Stimulated activated CD4-positive, alpha-beta T cell treated with anti-CD3 and anti-CD28 coated beads, Interleukin-1b, Interleukin-23, amount 100 ng/mL, for 24 hours (primary cell): ENCODE data around the gene OLIG2.

ENCODE experiments used
- DNase-seq, 4 experiments: peaks; one replicate each; pipeline ENCODE4 v3.0.0-alpha.2; 2020; ENCODE audit warnings: low read depth in 4 of 4, low spot score in 1 of 4

OLIG2 gene

DNA sequence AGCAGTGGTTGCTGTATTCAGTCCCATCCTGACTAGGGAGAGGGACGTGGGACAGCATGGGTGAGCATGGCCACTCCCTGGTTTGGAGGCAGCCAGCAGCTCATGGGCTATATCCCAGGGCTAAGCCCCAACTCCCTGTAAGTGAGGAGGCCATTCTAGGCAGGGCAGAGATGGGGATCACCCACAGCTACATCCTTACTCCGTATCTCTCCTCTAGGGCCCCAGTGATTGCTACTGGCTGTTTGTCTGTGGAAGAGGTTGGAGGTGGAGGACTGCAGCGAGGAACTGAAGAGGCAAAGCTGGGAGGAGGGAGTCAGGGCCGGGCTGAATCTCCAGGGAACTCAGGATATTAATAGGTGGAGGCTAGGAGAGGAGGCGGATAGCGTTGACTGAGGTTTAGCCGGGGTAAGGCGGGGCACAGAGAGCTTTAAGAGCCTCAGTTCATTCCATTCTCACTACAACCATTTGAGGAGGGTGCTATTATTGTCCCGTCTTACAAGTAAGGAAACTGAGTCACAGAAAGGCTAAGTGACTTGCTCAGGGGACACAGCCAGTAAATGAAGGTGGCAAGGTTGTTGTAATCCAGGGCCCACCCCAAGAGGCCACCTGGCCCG lies 6.8 kb downstream of the OLIG2 start:
- no peak for DNase-seq

DNA sequence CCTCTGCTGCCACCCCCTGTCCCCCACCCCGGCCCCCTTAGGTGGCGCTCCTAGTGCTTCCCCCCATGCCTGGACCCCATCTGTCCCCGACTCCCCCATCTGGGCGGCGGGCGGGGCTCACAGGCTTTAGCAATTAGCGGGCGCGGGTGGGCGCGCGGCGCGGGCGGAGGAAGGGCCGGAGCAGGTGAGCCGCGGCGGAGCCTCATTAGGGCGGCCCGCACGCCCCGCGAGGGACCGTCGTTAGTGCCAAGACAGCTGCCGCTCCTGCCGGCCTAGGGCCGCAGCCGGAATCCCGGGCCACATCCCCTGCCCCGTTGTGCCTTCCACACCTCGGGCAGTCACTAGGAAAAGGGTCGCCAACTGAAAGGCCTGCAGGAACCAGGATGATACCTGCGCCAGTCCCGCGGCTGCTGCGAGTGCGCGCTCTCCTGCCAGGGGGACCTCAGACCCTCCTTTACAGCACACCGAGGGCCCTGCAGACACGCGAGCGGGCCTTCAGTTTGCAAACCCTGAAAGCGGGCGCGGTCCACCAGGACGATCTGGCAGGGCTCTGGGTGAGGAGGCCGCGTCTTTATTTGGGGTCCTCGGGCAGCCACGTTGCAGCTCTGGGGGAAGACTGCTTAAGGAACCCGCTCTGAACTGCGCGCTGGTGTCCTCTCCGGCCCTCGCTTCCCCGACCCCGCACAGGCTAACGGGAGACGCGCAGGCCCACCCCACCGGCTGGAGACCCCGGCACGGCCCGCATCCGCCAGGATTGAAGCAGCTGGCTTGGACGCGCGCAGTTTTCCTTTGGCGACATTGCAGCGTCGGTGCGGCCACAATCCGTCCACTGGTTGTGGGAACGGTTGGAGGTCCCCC lies 7.6 kb downstream of the OLIG2 start:
- DNase-seq: no peak

DNA sequence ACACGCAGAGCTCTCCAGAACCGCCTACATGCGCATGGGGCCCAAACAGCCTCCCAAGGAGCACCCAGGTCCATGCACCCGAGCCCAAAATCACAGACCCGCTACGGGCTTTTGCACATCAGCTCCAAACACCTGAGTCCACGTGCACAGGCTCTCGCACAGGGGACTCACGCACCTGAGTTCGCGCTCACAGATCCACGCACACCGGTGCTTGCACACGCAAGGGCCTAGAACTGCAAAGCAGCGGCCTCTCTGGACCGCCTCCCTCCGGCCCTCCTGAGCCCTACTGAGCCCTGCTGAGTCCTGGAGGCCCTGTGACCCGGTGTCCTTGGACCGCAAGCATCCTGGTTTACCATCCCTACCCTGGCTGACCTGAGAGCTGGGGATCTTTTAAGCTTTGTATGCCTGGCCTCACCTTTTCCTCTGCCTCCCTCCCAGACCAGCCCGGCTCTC lies 8.3 kb downstream of the OLIG2 start:
- DNase-seq: no peak

DNA sequence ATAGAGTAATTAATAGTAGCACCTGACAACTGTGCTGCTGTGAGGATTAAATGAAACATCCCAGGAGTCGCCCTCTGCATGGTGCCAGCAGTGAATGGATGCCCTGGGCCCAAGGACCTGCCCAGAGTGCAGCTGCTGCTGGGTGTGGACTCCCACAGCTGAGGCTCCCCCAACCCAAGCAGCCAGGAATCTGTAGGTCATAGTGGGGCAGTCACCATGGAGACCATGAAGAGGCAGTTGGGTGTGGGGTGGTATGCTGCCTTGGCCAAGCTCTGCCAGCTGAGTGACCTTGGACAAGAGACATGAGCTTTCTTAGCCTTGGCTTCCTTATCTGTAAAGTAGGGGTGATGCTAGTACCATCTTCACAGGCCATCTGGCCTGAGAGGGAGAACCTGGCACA lies 9.4 kb downstream of the OLIG2 start:
- no peak for DNase-seq

DNA sequence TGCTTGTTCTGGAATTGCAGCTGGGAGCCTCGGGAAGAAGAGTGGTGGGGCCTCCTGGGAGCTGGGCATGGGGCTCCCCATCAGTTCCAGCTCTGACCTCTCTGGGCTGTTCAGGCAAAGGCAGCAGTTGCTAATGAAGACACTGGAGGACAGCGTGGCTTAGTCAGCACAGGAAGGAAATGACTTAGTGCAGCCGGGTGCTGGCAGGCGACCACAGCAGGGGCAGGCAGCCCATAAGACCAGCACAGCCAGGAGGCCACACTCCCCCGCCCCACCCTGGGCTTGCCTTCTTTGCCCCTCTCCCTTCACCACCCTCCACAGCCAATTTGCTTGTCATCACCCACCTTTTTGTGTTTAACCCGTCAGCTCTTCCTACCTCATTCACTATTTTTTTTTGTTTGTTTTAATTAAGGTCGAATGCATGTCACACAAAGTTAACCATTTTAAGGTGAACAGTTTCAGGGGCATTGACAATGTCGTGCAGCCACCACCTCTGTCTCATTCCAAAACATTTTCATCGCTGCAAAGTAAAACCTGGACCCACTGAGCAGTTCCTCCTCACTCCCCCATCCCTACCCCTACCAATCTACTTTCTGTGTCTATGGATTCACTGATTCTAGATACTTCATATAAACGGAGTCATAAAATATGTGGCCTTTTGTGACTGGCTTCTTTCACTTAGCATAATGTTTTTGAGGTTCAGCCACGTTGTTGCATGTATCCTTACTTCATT lies 10.9 kb downstream of the OLIG2 start:
- no peak for DNase-seq

DNA sequence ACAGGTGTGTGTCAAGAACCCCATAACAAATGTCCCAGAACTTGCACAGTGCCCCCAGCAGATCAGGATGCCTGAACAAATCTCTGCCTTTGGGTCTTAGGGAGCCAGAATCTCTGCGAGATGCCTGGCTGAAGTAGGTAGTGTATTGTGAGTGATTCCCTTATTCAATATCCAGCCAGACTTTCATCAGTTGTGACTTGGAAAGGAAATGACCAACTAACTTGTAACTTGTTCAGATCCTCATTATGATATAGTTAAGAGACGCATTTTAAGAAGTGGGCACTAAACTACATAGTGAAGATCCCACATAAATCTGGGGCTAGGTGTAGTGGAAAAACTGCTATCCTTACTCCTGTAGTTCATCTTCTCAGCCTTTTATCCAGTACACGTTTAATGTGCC lies 11.8 kb downstream of the OLIG2 start:
- DNase-seq: no peak

DNA sequence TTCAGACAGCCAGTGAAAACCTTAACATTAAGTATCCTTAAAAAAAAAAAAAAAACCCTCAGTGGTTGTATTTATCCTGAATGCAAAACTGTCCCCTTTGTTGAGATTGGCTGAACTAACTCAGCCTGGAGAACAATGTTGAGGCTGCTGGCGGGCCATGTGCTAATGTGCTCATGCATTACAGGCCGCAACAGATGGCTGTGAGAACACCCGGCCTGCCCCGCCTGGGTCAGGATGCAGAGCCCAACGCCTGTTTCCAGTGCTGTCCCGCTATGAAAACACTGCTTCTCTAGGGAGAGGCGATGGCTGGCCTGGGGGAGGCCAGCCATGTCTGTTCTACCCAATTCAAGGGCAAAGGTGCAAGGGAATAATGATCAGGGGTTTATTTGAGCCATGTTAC lies 13.8 kb downstream of the OLIG2 start:
- no peak for DNase-seq

DNA sequence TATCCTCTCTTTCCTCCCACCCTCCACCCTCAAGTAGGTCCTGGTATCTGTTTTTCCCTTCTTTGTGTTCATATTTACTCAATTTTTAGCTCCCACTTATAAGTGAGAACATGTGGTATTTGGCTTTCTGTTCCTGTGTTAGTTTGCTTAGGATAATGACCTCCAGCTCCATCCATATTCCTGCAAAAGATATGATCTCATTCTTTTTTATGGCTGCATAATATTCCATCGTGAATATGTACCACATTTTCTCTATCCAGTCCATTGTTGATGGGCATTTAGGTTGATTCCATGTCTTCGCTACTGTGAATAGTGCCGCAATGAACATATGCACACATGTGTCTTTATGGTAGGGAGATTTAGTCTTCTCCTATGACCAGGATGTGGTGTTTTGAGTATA lies 14.5 kb downstream of the OLIG2 start:
- no peak for DNase-seq

DNA sequence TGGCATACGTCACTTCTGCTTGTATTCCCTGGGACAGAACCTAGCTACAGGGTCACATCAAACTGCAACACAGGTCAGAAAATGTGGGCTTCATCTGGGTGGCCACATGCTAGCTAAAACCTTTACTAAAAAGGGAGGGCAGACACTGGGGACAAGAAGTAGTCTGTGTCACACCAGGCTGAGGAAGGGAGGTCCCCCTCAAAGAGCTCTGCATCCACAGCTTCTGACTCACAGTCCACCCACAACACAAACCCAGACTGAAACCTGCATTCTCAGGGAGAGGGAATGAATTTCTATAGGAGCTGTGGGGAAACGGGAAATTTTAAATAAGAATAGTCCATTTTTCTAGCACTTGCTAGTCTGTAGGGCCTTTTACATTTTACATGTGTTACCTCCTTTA lies 16.2 kb downstream of the OLIG2 start:
- DNase-seq: no peak

DNA sequence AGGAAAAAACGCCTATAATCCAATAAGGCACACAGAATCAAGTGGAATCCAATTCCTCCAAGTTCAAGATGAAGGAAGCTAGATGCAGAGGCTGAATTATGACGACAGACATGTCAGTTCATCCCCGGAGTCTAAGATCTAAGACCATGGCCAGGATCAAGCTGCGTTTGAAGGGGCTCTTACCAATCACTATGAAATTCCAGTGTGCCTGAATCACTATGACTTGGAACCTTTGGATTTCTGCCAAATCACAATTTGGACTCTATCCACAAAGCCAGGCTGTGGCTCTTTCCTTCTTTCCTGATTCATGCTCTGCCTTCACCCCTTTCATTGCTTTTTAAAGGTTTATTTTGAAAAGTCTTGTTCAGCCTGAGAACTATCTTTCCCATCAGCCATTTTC lies 17.1 kb downstream of the OLIG2 start:
- no peak for DNase-seq

DNA sequence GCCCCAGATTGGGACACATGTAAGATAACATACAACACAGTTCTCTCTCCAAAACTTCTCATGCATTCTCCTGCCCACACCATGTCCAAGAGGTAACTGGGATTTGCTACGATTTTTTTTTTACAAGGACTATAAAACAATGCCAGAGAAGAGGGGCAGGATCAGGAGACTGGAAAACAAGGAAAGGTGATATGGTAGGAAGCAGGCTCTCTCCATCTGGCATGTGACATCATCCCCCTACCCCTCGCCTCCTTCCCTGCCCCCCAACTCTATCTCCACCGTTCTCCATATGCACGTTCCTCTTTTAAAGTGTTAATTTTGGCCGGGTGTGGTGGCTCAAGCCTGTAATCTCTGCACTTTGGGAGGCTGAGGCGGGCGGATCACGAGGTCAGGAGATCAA lies 20.7 kb downstream of the OLIG2 start:
- no peak for DNase-seq

DNA sequence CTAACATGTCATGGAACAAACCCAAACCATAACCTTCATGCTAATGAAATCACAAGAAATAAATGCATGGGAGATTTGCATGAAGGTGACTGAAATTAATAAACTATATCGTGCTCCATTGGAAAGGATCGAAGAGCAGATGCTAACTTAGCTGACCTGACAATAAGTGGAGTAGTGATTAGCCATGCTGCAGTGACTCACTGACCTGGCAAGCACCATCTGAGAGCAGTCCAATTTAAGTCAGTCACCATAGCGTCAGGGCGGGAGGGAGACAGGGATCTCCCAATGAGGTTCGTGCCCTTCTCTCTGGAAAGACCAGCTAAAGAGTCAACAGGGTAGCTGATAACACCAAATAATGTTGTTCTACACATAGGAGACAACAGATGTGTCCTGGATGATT lies 21.5 kb downstream of the OLIG2 start:
- no peak for DNase-seq

DNA sequence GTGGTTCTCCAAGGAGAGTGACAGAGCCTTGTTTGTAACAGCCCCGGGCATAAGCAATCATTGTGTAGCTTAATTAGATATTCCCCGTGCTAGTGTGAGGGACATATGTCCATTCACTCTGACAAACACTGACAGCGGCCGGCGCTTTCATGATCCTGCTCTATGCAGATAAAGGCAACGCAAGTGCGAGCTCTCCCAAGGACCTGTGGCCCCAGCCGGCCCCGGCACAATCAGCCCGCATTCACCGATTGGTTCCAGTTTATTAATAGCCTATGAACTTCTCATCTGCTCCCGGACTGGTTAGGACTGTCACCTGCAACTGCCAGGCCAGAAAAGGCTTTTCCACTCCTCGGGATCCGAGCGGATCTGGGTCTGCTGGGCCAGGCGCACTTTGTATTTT lies 26.2 kb downstream of the OLIG2 start:
- DNase-seq: no peak

DNA sequence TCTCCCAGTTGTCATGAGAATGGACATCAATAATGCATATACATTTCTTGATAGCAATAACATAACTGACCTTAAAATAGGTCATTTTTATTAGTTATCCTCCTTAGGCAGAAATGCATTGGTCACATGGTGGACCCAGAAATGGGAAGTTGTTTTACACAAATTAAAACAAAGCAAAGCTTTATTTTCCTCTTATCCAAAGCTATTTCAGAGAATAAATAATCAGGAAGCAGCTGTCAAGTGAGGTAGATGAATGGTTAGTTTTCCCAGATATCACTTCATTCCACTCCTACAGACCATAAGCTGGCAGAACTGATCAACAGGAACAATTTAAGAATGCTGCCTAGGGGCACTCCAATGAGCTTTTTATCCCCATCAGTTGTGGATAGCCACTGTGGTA lies 28.2 kb downstream of the OLIG2 start:
- DNase-seq: no peak

DNA sequence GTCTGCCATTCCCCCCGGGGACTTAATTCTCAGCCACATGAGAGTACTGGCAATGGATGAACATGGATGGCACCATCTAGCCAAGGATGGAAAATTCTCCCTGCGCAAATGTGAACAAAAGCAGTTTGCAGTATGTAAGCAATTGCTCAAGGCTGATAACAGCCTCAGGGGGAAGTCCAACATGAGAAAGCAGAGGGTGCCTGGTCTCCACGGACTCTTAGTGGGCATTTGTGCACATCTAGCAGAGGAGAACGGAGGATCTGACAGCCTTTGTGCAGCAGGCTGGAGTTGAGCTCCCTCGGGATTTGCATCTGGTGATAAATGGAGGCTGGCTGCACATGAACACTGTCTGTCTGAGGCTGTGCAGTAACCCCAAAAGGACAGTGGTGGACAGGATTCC lies 30.3 kb downstream of the OLIG2 start:
- DNase-seq: no peak

DNA sequence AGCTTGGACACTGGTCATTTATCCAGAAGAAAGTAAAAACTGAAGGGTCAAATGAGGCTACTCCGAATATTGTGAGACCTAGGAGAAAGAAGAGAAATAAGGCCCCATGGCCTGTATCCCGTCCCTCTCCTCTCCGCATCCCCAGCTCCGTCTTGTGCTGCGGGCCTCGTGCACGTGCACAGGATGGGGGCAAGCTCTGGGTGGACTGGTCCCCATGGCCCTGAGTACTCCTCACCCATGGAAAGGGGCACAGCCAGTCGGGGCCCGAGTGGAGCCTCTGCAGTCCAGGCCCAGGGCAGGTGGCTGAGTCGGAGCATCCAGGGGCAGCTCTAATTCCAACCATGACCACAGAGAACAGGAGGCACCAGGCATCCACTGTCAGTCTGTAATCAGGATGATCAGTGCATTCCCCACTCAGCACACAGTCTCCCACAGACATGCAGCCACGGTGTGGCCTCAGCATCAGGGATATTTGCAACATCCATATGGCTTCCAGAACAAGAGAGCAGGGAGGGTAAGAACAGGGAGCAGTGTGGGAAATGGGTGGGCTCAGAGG lies 31.7 kb downstream of the OLIG2 start:
- DNase-seq: no peak

DNA sequence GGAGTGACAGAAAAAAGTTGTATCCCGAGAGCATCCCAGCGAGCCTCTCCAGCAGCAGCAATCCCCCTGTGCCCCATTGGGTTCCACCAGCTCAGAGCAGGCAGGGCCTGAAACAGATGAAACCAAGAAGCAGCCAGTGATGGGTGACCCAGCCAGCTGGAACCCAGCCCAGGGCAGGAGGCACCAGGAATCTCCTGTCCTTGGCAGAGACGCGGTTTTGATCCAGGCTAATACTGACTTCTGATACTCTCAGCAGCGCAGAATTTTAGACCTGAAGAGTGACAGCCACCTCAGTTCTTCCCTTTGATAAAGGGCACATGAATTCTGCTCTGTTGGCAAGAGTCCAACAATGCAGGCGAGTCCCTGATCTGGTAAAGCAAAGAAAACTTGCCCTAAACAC lies 32.8 kb downstream of the OLIG2 start:
- DNase-seq: no peak

DNA sequence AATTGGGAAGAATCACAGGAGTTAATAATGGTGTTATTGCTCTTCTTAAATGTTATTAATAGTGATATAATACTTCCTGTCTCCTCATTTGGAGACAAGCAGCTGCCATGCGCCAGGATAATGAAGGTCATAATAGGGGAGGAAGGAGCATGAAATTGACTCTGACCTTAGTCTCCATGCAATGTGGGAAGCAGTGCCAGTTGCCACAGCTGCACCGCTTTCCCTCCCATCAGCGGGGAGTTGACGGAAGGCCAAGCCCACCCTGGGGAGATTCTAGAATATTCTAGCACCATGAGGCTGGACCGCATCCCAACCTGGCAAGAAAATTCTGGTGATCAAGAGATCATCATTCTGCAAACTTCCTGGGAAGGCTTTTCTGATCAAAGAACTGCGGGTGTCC lies 33.2 kb downstream of the OLIG2 start:
- DNase-seq: no peak

DNA sequence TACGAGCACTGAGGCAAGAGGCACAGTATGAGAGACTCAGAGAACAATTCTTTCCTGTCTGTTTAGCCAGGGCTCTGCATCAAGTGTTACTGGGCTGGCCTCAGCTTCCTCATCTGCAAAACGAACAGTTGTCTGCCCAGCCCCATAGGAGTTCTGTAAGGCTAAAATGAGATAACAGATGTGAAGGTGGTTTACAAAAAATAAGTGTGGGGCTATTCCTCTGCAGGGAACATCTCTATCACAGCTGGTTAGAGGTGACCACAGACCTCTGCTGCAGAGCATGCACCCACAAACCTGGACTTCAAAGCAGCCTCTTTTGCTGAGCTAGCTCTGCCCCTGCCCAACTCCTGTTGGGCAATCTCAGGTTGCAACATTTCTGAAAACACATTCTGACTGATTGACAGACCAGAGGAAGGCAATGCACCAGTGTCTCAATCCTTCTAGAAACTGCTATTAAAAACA lies 33.7 kb downstream of the OLIG2 start:
- DNase-seq: no peak

DNA sequence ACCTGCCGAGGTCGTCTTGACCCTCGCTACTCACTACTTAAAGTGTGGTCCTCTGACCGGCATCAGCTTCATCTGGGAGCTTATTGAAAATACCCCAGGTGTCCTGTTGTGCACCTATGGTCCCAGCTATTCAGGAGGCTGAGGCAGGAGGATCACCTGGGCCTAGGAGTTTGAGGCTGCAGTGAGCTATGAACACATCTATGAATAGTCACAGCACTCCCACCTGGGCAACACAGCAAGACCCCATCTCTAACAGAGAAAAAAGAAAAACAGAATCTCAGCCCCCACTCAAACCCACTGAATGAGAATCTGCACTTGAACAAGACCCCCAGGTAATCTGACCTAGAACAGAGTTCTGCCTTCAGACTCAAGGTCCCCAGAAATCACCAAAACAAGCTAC lies 35.5 kb downstream of the OLIG2 start:
- DNase-seq: no peak

DNA sequence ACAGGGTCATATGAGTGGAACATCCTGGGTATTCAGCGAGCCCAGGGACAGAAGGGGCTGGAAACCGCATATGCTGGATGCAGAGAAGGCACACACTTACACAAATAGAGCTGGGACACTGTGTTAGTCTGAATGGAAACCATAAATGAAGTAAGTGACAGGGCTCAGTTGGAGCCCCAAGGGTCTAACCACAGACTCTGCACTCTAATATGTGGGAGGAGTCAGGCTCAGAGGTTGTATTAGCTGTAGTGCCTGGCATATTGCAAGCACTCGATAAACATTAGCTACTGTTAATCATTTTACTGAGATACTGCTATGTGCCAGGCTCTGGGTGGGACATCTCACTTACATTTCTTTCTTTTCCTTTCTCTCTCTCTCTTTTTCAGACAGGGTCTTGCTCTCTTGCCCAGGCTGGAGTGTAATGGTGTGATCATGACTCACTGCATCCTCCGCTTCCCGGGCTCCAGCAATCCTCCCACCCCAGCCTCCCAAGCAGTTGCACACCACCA lies 37.7 kb downstream of the OLIG2 start:
- no peak for DNase-seq
